A549 treated with RU486 at 1 μM for 4 hours (cell line): Measurements from ENCODE around the gene SPATA31E1. TPM values are rescaled to one million over a fixed set of nuclear protein-coding genes. Genes with fewer than 3 reads are reported as not detected.

Experiments
- total RNA-seq: library from RNA; stranded (reverse); fragments of 200-300 nt; extraction: Qiagen RNA extraction; gene quantifications from 5 replicates; pipeline ENCODE4 v1.2.3, GENCODE V29; 2022; ENCODE audit warnings: low read depth

Gene SPATA31E1
- not detected in 5 replicates for total RNA-seq

DNA sequence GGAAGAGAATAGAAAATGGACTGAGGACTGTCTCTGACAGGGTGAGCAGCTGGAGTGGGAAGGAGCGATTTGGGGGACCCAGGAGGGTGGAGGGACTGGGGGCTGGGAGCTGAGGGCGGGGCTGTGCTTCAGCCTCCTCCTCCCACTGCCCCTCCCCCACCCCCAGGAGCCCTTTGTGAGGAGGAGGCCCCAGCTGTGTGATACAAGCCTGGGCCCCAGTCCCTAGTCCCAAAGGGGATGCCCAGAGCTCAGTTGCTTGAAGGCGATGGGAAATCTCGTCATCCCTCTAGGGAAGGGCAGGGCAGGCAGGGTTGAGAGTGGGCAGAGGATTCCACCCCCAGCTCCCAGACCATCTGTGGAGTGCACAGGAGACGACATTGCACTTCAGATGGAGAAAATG, at the start of gene SPATA31E1:
TSS of gene SPATA31E1 (plus strand) at position 251 of the 400 bp plus-strand sequence. CDS start at position 266, 15 bp downstream.

DNA sequence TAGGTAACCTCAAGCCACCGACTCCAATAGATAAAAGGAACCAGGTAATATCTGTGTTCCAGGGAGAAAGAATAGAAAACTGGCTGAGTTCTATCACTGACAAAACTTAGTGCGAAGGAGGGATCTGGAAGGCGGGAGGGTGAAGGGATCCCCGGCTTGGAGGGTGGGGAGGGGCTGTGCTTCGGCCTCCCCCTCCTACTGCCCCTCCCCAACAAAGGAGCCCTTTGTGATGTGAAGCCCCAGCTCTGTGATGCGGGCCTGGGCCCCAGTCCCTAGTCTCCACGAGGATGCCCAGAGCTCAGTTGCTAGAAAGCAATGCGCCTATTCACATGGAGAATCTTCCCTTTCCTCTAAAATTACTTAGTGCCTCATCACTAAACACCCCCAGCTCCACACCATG, 35.0 kb downstream of the SPATA31E1 start, which contains the start of gene SPATA31C1:
TSS of gene SPATA31C1 (plus strand) at position 301 of the 400 bp plus-strand sequence.

Other genes starting within 250 kb of the SPATA31E1 start
- 861 to 1,030 TPM (median 902 TPM) in 5 replicates for gene CTSL, start 156.8 kb upstream of the SPATA31E1 start, total RNA-seq
- not detected in 5 replicates for gene SPATA31C1, start 35.1 kb downstream of the SPATA31E1 start, total RNA-seq
- 6.6 to 9.4 TPM (median 8.7 TPM) in 5 replicates for gene CDK20, start 91.7 kb downstream of the SPATA31E1 start, total RNA-seq